COLO668 (cell line): ENCODE measurements around the gene PATZ1.
"Not testable (repeated sequence)": the region's sequence is repeated elsewhere in the genome, so short reads cannot be mapped to it uniquely, and the experiment has no call there.

Experiments used
- DNase-seq: peaks from one replicate; lab custom pipeline; 2025; ENCODE audit not compliant: unreplicated experiment; lab: John Stamatoyannopoulos, UW

The PATZ1 gene, protein sequence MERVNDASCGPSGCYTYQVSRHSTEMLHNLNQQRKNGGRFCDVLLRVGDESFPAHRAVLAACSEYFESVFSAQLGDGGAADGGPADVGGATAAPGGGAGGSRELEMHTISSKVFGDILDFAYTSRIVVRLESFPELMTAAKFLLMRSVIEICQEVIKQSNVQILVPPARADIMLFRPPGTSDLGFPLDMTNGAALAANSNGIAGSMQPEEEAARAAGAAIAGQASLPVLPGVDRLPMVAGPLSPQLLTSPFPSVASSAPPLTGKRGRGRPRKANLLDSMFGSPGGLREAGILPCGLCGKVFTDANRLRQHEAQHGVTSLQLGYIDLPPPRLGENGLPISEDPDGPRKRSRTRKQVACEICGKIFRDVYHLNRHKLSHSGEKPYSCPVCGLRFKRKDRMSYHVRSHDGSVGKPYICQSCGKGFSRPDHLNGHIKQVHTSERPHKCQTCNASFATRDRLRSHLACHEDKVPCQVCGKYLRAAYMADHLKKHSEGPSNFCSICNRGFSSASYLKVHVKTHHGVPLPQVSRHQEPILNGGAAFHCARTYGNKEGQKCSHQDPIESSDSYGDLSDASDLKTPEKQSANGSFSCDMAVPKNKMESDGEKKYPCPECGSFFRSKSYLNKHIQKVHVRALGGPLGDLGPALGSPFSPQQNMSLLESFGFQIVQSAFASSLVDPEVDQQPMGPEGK

DNA sequence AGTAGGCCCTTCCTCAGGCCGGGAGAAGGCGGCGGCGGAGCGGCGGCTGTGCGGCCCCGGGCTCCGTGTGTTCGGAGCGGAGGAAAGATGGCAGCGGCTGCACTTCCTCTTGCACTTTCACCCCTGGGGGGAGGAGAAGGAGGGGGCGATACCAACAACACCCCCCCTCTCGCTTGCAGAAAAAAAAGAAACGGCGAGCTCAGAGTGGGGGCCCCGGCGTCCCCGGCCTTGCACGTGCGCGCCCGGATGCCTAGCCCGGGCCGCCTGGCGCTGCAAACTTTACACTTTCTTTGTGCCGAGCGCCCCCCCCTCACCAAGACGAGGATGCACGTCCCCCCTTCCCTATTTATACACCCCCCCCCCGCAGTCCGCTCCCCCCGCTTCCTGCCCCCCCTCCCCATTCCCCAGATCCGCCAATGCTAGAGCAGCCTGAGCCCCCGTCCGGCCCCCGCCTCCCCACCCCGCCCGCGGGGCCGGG lies at the start of gene PATZ1:
PATZ1 (minus strand) TSS at position 92 of the 478 bp plus-strand sequence. CDS start 744 bp downstream, outside the sequence.
- DNase-seq: peak; percentile 83

DNA sequence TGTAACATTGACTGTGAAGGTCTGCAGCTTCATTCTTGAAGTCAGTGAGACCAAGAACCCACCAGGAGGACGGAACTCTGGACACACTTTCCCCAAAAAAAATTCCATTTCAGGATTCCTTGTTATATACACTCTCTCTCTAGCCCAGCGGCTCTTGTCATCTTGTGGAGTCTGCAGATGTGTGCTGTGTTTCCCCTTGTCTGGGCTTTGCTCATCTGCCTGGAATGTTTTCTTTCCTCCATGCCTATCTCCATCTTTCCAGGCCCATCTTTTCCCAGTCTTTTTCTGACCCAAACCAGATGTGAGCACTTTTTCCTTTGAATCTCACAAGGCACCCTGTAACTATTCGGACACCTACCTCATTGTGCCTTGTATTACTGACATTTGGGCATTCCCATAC lies 48.2 kb upstream of the PATZ1 start:
- DNase-seq: no peak

DNA sequence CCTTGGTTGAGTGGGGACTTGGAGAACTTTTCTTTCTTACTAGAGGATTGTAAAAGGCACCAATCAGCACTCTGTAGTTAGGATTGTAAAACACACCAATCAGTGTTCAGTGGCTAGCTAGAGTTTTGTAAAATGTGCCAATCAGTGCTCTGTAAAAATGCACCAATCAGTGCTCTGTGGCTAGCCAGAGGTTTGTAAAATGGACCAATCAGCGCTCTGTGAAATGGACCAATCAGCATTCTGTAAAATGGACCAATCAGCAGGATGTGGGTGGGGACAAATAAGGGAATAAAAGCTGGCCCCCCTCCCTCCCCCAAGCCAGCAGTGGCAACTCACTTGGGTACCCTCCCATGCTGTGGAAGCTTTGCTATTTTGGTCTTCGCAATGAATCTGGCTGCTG lies 47.7 kb upstream of the PATZ1 start:
- DNase-seq: no peak

DNA sequence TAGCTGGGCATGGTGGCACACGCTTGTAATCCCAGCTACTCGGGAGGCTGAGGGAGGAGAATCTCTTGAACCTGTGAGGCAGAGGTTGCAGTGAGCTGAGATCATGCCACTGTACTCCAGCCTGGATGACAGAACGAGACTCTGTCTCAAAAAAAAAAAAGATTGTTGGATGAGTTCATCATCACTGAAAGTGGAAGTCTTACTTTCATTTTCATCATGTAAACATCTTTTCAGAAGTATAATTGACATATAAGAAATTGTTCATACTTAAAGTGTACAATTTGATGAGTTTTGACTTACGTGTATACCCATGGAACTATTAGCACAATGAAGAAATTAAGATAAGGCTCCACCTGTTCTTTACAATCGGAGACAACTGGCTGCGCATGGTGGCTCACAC lies 32.5 kb upstream of the PATZ1 start:
- not testable (repeated sequence) for DNase-seq

DNA sequence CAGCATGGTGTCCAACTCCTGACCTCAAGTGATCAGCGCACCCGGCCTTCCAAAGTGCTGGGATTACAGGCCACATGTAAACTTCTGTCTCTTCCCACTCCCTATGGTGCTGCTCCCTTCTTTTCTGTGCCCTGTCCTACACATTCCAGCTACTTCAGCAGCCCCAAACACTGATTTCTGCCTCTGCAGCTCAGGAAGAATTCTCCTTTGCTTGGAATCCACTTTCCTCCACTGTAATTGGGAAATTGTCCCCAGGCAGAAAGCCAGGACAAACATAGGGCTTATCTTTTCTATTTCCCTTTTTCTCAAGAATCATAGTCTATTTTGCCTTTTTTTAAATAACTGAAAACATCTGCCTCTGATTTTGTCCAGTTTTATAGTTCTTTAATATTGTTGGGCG lies 32.0 kb upstream of the PATZ1 start:
- DNase-seq: no peak

DNA sequence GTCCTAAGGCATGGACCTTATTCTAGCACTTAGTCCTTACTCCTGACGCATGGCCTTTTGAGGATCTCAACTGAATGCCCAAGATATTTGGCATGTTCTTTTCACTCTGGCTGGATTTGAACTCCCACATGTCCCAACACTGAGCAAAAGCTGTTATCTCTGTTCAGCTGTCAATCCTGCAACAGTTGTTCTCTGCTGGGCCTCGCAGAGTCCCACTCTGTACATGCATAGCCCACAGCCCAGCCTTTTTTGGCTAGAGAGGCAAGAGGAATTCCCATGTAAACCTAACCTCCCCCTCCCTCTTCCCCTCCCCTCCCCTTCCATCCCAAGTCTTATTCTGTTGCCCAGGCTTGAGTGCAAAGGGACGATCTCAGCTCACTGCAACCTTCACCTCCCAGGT lies 31.5 kb upstream of the PATZ1 start:
- DNase-seq: no peak

DNA sequence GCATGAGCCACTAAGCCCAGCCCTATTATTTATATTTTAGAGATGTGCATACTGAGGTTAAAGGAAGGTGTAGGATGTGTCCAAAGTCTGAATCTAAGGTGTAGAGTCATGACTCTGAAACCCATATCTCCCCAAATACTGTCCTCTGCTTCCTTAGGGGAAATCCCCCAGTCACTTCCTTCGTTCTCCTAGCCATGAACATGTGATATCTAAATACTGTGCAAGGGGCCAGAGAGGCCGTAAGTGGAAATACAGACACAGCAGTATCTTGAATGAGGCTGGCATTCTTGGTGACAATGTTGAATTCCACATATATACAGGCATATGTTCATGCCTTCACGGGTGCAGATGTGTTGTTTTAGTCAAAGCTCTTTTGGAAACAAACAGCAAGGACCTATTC lies 21.3 kb upstream of the PATZ1 start:
- no peak for DNase-seq

DNA sequence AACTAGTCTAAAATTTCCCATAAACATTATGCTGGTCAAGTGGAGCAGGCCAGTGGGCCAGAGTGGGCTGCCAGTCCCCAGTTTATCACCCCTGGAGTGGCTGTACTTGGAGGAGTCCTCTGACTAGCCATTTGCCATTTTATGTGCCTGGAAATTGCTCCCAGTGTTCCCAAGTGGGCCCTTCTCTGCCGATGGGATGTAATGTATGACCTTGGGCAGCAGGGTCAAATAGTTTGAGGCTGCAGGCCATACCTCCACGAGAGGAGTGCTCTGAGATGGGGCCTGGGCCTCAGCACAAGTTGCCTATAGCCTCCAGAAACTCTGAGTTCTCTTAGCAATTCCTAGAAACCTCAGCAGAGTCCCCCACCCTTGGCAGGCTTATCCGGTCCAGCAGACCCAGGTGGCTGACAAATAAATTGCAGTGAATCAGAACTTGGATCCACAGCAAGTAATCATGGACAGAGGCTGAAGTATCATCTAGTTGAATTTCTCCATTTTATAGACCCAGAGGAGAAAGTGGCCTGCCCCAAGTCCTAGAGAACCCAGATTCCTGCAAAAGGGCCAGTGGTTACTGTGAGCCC lies 17.8 kb upstream of the PATZ1 start:
- no peak for DNase-seq

DNA sequence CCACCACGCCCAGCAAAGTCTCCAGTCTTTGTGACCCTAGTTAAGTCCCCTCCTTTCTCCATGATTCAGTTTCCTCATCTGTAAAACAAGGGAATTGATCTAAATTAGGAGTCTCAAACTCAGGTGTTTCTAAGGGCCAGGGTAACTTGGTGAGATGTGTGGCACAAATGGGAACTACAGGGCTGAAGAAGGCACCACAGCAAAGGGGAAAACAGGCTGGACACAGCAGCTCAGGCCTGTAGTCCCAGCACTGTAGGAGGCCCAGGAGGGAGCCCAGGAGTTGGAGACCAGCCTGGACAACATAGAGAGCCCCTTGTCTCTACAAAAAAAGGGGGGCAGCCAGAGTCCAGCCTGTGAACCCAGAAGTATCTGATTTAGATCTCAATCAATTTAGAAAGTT lies 15.6 kb upstream of the PATZ1 start:
- no peak for DNase-seq

DNA sequence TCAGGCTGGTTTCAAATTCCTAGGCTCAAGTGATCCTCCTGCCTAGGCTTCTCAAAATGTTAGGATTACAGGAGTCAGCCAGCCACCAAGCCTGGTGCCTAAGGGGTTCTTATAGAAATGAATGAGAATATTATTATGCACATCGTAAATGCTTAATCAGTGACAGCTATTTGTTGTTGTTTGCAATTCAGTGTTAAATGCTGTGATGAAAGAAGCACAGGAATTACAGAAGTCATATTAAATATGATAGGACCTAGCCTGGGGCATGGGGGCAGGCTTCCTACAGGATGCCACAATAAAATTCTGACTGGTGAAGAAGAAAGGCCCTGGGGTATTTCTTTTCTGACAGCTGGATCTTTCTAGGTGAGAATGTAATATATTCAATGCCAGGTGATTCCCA lies 13.9 kb upstream of the PATZ1 start:
- no peak for DNase-seq

DNA sequence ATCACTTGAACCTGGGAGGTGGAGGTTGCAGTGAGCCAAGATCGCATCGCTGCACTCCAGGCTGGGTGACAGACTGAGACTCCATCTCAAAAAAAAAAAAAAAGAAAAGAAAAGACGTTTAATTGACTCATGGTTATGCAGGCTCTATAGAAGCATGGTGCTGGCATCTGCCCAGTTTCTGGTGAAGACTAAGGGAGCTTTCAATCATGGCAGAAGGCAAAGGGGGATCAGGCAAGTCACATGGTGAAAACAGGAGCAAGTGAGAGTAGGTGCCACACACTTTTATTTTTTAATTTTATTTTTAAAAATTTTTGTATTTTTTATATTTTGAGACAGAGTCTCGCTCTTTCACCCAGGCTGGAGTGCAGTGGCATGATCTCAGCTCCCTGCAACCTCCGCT lies 8.4 kb upstream of the PATZ1 start:
- DNase-seq: no peak

DNA sequence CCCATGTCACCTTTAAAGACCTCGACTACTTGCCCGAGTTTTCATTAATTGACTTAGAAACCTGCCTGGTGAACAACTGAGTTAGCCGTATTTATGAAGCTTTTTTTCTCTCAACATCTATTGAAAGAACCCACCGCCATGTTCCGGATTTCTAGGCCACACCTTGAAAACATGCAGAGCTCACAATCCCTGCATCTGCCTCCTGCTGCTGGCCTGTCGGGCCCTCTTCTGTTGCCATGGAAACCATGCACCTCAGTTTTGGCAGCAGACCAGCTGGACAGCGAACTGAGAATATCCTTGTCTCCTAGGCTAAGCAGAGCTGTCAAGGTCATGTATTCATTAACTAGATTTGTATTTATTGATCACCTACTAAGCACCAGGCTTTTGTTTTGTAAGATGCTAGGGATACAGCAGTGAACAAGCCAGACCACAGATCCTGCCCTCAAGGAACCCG lies 4.3 kb upstream of the PATZ1 start:
- DNase-seq: peak; percentile 60

DNA sequence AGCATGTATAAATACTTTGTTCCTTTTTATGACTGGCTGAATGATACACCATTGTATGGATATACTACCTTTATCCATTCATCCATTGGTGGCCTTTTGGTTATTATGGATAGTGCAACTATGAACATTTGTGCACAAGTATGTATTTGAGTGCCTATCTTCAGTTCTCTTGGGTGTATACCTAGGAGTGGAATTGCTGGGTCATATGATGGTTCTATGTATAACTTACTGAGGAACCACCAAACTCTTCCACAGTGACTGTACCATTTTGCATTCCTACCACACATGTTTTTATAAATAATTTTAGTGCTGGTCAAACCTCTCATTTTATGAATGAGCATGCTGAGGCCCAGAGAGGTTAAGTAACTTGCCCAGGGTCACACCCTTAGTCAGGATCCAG lies 3.8 kb upstream of the PATZ1 start:
- no peak for DNase-seq

DNA sequence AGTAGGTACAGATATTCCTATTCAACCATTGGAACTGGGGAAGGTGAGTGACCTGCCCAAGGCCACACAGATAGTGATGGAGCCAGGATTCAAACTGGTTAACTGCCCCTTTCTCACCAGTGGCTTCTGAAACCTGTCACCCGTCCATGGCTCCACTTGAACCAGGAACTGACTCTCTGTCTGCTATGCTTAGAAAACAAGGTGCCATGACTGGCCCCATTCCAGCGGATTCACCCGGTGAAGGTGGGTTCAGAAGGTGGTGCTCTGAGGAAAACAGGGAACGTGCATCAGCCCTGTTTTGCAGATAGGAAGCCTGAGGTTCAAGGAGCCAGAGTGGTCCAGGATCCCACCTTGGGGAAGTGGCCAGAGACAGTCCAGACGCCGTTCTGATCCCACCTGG lies 2.6 kb upstream of the PATZ1 start:
- DNase-seq: no peak

DNA sequence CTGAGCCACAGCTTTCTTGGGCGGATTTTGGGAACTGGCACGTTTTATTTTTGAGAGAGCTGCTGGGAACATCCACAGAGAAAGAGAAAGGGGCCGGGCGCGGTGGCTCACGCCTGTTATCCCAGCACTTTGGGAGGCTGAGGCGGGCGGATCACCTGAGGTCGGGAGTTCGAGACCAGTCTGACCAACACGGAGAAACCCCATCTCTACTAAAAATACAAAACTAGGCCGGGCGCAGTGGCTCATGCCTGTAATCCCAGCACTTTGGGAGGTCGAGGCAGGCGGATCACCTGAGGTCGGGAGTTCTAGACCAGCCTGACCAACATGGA lies 1.8 kb upstream of the PATZ1 start:
- not testable (repeated sequence) for DNase-seq

DNA sequence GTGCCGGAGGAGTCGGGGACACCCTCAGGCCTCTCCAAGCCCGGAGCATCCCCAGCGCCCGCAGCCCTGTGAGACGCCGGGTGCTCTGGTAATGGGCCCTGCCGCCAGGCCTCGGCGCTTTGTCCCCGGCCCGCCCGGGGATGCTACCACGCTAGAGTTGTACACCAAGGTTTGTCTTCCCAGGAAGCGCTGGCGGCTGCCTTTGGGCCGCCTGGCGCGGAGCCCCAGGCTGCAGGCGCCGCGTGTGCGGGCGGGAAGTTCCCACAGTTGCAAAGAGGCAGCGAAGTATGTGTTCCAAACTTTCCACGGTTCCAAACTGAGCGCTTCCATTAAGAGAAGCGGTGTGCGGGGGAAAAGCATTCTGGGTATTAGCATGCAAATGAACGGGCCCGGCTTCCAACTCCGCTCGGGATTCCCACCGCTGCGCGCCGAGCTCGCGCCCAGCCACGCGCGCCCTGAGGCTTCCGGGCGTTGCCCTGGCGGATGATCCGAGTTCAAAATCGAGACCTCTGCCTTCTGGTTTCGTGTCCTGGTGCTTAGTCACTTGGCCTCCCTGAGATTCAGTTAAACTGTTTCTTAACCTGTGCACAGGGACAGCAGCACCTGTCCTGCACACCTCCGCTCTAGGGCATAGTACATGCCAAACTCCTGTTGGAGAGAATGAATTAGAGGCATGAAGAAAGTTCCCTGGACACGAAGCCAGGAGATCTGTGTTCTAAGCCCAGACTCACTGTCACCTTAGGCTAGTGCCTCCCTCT lies 1.3 kb upstream of the PATZ1 start:
- DNase-seq: peak; percentile 84

DNA sequence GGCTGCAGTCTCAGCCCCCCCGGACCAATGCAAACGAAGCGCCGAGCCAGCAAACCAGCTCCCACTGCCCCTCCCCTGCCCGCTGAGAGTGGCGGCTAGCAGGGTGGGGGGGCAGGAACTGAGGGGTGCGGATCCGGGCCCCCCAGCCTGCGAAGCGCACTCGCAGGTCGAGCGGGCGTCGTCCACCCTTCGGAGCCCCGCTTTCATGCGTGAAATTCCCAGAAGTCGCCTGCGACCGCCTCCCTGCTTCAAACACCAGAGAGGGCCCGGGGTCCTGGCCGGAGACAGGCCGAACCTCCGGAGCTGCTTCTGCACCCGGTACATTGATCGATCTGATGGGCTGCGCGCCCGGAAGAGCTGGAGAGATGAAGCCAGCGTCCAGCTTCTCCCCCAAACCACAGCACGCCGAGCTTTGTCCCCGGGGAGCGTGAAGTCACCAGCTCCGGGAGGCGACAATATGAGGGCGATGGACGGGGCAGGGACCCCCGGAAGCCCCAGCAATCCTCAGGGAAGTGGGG lies 646 bp upstream of the PATZ1 start:
- peak; percentile 80 for DNase-seq

DNA sequence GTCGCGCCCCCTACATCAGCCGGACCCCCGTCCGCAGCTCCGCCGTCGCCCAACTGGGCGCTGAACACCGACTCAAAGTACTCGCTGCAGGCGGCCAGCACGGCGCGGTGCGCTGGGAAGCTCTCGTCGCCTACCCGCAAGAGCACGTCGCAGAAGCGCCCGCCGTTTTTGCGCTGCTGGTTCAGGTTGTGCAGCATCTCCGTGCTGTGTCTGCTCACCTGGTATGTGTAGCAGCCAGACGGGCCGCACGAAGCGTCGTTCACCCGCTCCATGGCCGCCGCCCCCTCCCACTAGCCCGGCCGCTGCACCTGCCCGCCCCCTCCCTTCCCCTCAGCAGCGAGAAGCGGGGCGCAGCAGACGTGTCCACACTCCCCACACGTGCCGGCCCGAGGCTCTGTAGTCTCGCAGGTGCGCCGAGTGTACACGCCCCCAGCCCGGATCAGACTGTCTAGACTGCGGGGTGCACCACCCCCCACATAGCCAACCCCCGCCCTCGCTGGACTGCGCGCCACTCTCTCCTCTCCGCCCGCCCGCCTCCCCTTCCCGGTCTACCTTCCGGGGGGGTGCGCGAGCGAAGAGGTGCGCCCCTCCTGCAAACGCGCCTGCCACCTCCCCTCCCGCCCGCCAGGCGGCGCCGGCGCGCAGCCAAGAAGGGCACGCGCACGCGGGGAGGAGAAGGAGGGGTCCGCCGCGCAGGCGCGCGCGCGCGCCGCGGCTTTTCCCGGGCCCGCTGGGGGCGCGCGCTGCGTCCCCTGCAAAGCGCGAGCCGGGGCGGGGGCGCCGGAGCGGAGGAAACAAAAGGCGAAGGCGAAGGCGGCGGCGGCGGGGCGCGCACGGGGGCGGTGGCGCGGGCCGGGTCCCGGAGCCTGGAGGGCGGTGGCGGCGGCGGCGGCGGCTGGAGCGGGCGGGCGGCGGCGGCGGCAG lies 553 bp downstream of the PATZ1 start:
- peak; percentile 98 for DNase-seq

DNA sequence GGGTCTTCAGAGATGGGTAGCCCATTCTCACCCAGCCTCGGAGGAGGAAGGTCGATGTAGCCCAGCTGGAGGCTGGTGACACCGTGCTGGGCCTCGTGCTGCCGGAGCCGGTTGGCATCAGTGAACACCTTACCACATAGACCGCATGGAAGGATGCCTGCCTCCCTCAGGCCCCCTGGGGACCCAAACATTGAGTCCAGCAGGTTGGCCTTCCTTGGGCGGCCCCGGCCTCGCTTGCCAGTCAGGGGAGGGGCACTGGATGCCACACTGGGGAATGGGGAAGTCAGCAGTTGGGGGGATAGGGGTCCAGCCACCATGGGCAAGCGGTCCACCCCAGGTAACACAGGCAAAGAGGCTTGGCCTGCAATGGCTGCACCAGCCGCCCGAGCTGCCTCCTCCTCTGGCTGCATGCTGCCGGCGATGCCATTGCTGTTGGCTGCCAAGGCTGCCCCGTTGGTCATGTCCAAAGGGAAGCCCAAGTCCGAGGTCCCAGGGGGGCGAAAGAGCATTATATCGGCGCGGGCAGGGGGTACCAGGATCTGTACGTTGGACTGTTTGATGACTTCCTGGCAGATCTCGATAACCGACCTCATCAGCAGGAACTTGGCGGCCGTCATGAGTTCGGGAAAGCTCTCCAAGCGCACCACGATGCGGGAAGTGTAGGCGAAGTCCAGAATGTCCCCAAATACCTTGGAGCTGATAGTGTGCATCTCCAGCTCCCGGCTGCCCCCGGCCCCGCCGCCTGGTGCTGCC lies 1.4 kb downstream of the PATZ1 start:
- peak; percentile 60 for DNase-seq

DNA sequence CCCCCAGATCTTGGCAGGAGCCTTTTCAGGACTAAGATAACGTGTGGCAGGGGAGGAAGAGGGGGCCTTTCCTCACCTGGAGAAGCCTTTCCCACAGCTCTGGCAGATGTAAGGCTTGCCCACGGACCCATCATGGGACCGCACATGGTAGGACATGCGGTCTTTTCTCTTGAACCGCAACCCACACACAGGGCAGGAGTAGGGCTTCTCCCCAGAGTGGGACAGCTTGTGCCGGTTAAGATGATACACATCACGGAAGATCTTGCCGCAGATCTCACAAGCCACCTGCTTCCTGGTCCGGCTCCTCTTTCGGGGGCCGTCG lies 1.9 kb downstream of the PATZ1 start:
- DNase-seq: peak; percentile 49
